ENCODE data around the gene NRG3.

DNA sequence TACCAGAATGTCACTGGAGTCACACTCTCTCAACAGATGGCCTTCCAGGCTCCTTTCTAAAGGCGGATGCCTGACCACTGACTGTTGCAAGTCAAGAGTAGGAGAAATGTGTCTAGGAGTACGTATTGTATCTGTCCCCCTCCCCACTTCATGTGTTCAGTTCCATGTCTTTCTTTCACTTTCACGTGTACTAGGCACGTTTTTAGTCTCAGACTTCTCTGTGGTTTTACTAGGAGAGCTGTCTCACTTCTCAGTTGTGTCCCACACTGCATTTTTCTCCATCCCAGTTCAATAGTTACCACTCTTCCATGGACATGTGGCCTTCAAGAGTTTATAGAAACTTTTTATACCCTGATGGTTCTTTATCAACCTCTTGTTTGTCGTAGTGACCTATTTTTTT is 893.0 kb downstream of the NRG3 start:
- TF ChIP-seq, protein P1, sequence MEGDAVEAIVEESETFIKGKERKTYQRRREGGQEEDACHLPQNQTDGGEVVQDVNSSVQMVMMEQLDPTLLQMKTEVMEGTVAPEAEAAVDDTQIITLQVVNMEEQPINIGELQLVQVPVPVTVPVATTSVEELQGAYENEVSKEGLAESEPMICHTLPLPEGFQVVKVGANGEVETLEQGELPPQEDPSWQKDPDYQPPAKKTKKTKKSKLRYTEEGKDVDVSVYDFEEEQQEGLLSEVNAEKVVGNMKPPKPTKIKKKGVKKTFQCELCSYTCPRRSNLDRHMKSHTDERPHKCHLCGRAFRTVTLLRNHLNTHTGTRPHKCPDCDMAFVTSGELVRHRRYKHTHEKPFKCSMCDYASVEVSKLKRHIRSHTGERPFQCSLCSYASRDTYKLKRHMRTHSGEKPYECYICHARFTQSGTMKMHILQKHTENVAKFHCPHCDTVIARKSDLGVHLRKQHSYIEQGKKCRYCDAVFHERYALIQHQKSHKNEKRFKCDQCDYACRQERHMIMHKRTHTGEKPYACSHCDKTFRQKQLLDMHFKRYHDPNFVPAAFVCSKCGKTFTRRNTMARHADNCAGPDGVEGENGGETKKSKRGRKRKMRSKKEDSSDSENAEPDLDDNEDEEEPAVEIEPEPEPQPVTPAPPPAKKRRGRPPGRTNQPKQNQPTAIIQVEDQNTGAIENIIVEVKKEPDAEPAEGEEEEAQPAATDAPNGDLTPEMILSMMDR (IDR thresholded peaks at IDR 0.05), result no peak
- no peak for TF ChIP-seq POLR2AphosphoS5 (IDR thresholded peaks at IDR 0.05)
- no peak for TF ChIP-seq POLR2A (IDR thresholded peaks at IDR 0.05)
- no peak for TF ChIP-seq EP300 (IDR thresholded peaks at IDR 0.05)

All from gastroesophageal sphincter (tissue), 3 donors.